ENCODE results near the gene CALML6.

CALML6 gene

DNA sequence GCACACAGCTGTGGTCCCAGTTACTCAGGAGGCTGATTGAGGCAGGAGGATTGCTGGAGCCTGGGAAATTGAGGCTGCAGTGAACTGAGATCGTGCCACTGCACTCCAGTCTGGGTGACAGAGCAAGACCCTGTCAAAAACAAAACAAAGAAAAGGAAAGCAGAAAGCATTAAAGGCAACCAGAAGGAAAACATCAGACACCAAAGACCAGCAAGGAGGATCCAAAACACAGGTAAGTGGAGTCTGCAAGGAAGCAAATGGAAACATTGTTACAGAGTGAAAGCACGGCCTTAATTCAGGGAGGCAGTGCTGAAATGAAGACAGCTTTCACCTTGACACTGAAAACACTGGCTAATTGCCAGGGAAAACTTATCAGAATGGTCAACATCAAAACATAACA is 47.7 kb downstream of the CALML6 start:
- H3K4me3 ChIP-seq (ENCODE audit: low read depth, low read length): no peak overlapping the region
- TF ChIP-seq, protein P1, sequence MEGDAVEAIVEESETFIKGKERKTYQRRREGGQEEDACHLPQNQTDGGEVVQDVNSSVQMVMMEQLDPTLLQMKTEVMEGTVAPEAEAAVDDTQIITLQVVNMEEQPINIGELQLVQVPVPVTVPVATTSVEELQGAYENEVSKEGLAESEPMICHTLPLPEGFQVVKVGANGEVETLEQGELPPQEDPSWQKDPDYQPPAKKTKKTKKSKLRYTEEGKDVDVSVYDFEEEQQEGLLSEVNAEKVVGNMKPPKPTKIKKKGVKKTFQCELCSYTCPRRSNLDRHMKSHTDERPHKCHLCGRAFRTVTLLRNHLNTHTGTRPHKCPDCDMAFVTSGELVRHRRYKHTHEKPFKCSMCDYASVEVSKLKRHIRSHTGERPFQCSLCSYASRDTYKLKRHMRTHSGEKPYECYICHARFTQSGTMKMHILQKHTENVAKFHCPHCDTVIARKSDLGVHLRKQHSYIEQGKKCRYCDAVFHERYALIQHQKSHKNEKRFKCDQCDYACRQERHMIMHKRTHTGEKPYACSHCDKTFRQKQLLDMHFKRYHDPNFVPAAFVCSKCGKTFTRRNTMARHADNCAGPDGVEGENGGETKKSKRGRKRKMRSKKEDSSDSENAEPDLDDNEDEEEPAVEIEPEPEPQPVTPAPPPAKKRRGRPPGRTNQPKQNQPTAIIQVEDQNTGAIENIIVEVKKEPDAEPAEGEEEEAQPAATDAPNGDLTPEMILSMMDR (IDR thresholded peaks at IDR 0.05; ENCODE audit: insufficient read depth, low read depth, low read length, missing control alignments): no peak
- DNase-seq (ENCODE audit: low read depth): no peak

DNA sequence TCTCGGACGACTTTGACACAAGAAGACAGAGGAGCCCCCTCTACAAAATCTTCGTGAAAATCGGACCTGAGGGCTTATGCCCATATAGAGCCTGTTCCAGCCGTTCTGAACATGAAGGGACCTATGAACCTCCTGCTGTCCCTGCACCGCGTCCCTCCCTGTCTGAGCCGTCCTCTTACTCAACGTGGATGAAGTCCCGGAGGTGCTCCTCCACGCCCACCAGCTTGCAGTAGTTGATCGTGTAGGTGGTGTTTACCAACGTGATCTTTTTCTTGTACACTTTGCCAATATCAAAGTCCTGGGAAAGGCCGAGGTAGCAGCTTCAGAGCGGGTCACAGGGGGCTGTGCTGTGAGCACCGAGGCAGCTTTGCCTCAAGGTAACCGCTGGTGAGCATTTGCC is 48.5 kb downstream of the CALML6 start:
- no peak overlapping the region for H3K4me3 ChIP-seq (ENCODE audit: low read depth, low read length)

DNA sequence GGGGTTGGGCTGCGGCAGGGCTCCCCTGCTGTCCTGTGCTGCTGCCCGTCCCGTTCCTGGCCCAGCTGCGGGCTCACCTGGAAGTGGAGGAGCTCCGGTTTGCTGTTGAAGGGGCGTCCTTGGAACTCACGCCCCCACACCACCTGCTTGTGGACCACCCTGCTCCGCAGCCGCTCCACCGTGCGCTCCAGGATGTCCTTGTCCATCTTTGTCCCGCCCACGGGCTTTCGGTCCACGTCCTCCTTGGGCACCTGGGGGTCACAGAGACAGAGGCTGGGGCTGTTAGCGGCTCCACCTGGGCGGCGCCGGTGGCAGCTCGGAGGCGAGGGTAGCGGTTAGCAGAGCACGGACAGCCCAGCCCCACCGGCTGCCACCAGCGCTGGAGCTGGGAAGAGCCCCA is 49.8 kb downstream of the CALML6 start:
- TF ChIP-seq, protein P1 (IDR thresholded peaks at IDR 0.05; ENCODE audit: insufficient read depth, low read depth, low read length, missing control alignments): no peak
- DNase-seq (ENCODE audit: low read depth): no peak
- no peak overlapping the region for H3K4me3 ChIP-seq (ENCODE audit: low read depth, low read length)

More for the DNA sequence above, 48.5 kb downstream of the CALML6 start:
- TF ChIP-seq, protein P1 (IDR thresholded peaks at IDR 0.05; ENCODE audit: insufficient read depth, low read depth, low read length, missing control alignments): no peak
- DNase-seq (ENCODE audit: low read depth): no peak

- no peak for DNase-seq (ENCODE audit: low read depth)
- TF ChIP-seq, protein P1 (IDR thresholded peaks at IDR 0.05; ENCODE audit: insufficient read depth, low read depth, low read length, missing control alignments): no peak
- H3K4me3 ChIP-seq (ENCODE audit: low read depth, low read length): no peak overlapping the region
Observed at GRCh38 chr1:1965546-1965945, 50.5 kb downstream of the CALML6 start.

DNA sequence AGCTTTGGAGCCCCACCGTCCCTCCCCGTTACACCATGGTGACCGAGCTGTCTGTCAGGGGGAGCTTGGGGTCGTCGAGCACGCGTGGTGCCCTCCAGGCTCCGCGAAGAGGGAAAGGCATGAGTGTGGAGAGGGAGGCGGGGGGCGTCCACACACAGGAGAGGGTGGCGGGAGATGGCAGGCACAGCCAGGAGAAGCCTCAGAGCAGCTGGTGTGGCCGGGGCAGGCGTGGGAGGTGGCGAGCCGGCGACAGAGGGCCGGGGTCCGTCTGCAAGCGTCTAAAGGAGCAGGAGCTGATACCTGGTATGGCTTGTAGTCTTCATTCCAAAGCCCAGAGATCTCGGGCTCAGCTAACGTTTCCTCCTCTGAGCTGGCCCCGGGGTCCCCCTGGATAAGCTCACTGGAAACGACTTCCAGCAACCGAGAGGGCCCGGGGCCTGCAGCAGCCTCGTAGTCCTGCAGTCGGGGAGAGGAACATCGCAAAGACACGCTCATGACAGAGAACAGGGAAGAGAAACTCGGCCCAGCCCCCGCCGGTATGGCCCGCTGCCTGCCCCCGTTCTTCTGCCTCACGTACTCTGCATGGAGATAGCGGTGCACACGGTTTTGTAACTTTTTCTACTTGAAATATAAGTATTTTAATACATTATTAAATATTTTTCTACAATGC is 51.1 kb downstream of the CALML6 start:
- no peak for DNase-seq (ENCODE audit: low read depth)
- H3K4me3 ChIP-seq (ENCODE audit: low read depth, low read length): no peak overlapping the region
- TF ChIP-seq, protein P1 (IDR thresholded peaks at IDR 0.05; ENCODE audit: insufficient read depth, low read depth, low read length, missing control alignments): no peak
